ENCODE results near the gene TRPM1. TPM values are rescaled to one million over a fixed set of nuclear protein-coding genes. Genes with fewer than 3 reads are reported as not detected.
A peak's percentile ranks its signal among the peaks of the same experiment; 100 is the strongest.

TRPM1 gene
- total and polyA plus RNA-seq, 7 experiments from 2014 or later: not detected

GRCh38 chr15:31036783-31037182 is 64.7 kb downstream of the TRPM1 start:
- Mint-ChIP-seq H3K36me3 (no peaks in the 10 kb centered on the region), H3K4me3 (no peak overlapping the region), H3K27me3 (peaks cover 0 to 8% (median 4%) of the 10 kb centered on the region in 5 donors), H3K4me1 (peaks cover 0 to 5% (median 0%) of the 10 kb centered on the region in 7 donors), H3K27ac (no peak overlapping the region), H3K9me3 (no peaks in the 10 kb centered on the region)
- H3K27ac ChIP-seq (ENCODE audit: low read depth, low read length): no peak overlapping the region
- ChIA-PET POLR2A (no interaction called here), CTCF (no interaction called here)
- intact Hi-C loops (cut with micrococcal nuclease): no loop called here
- no peak overlapping the region for H3K4me3 ChIP-seq (ENCODE audit: low read length)
- no peaks in the 10 kb centered on the region for H3K4me1 ChIP-seq (ENCODE audit: control insufficient read depth in 2 of 2, insufficient read depth in 2 of 2, low read length in 2 of 2)
- DNase-seq (no peak), ATAC-seq (no peak)
- no peaks in the 10 kb centered on the region for H3K36me3 ChIP-seq (ENCODE audit: control insufficient read depth in 2 of 3, insufficient read depth in 3 of 3, low read length in 3 of 3)
- H3K9me3 ChIP-seq (ENCODE audit: control insufficient read depth in 2 of 3, low read length in 3 of 3): no peaks in the 10 kb centered on the region
- H3K27me3 ChIP-seq (ENCODE audit: control insufficient read depth in 2 of 2, insufficient read depth in 2 of 2, low read length in 2 of 2): no peaks in the 10 kb centered on the region

GRCh38 chr15:31035610-31036009 is 65.9 kb downstream of the TRPM1 start:
- Mint-ChIP-seq H3K4me3 (no peak overlapping the region), H3K4me1 (peaks cover 0 to 7% (median 0%) of the 10 kb centered on the region in 7 donors), H3K27me3 (peaks cover 0 to 13% (median 4%) of the 10 kb centered on the region in 5 donors), H3K9me3 (no peaks in the 10 kb centered on the region), H3K27ac (no peak overlapping the region), H3K36me3 (no peaks in the 10 kb centered on the region)
- Histone ChIP-seq H3K36me3 (ENCODE audit: control insufficient read depth in 2 of 3, insufficient read depth in 3 of 3, low read length in 3 of 3) (no peaks in the 10 kb centered on the region), H3K27me3 (ENCODE audit: control insufficient read depth in 2 of 2, insufficient read depth in 2 of 2, low read length in 2 of 2) (no peaks in the 10 kb centered on the region), H3K4me3 (ENCODE audit: low read length) (no peak overlapping the region), H3K27ac (ENCODE audit: low read depth, low read length) (no peak overlapping the region), H3K9me3 (ENCODE audit: control insufficient read depth in 2 of 3, low read length in 3 of 3) (no peaks in the 10 kb centered on the region), H3K4me1 (ENCODE audit: control insufficient read depth in 2 of 2, insufficient read depth in 2 of 2, low read length in 2 of 2) (no peaks in the 10 kb centered on the region)
- DNase-seq (no peak), ATAC-seq (no peak)
- ChIA-PET POLR2A (no interaction called here), CTCF (no interaction called here)
- intact Hi-C loops (cut with micrococcal nuclease): no loop called here

- H3K4me1 Mint-ChIP-seq: peaks cover 0 to 7% (median 0%) of the 10 kb centered on the region in 7 donors
- Histone ChIP-seq H3K36me3 (ENCODE audit: control insufficient read depth in 2 of 3, insufficient read depth in 3 of 3, low read length in 3 of 3) (no peaks in the 10 kb centered on the region), H3K27ac (ENCODE audit: low read depth, low read length) (no peak overlapping the region), H3K27me3 (ENCODE audit: control insufficient read depth in 2 of 2, insufficient read depth in 2 of 2, low read length in 2 of 2) (no peaks in the 10 kb centered on the region), H3K4me1 (ENCODE audit: control insufficient read depth in 2 of 2, insufficient read depth in 2 of 2, low read length in 2 of 2) (no peaks in the 10 kb centered on the region), H3K4me3 (ENCODE audit: low read length) (no peak overlapping the region), H3K9me3 (ENCODE audit: control insufficient read depth in 2 of 3, low read length in 3 of 3) (no peaks in the 10 kb centered on the region)
- H3K27me3 Mint-ChIP-seq: peaks cover 0 to 5% (median 4%) of the 10 kb centered on the region in 5 donors
- ATAC-seq: no peak
- no peak for DNase-seq
- intact Hi-C loops (cut with micrococcal nuclease): loop anchor here in 1 of 2 donors (1.0 to 5.0 kb wide), 2 partner anchors 20 to 42 kb away; partner anchors contain the start of gene MTMR10
- H3K27ac Mint-ChIP-seq: no peak overlapping the region
- no peaks in the 10 kb centered on the region for H3K36me3 Mint-ChIP-seq
- H3K4me3 Mint-ChIP-seq: no peak overlapping the region
- ChIA-PET POLR2A (no interaction called here), CTCF (no interaction called here)
- H3K9me3 Mint-ChIP-seq: no peaks in the 10 kb centered on the region
These were observed 67.4 kb downstream of the TRPM1 start for GRCh38 chr15:31034152-31034551.

- ChIA-PET POLR2A (no interaction called here), CTCF (no interaction called here)
- DNase-seq (no peak), ATAC-seq (no peak)
- intact Hi-C loops (cut with micrococcal nuclease): loop anchor here in 1 of 2 donors (5.0 kb wide), 1 partner anchor 41 kb away; the partner anchor contains the start of gene MTMR10
- Histone ChIP-seq H3K9me3 (ENCODE audit: control insufficient read depth in 2 of 3, low read length in 3 of 3) (no peaks in the 10 kb centered on the region), H3K4me1 (ENCODE audit: control insufficient read depth in 2 of 2, insufficient read depth in 2 of 2, low read length in 2 of 2) (no peaks in the 10 kb centered on the region), H3K4me3 (ENCODE audit: low read length) (no peak overlapping the region), H3K27ac (ENCODE audit: low read depth, low read length) (no peak overlapping the region), H3K27me3 (ENCODE audit: control insufficient read depth in 2 of 2, insufficient read depth in 2 of 2, low read length in 2 of 2) (no peaks in the 10 kb centered on the region), H3K36me3 (ENCODE audit: control insufficient read depth in 2 of 3, insufficient read depth in 3 of 3, low read length in 3 of 3) (no peaks in the 10 kb centered on the region)
- Mint-ChIP-seq H3K27me3 (peaks cover 0 to 15% (median 8%) of the 10 kb centered on the region in 5 donors), H3K9me3 (no peaks in the 10 kb centered on the region), H3K4me1 (peaks cover 0 to 7% (median 0%) of the 10 kb centered on the region in 7 donors), H3K4me3 (no peak overlapping the region), H3K36me3 (no peaks in the 10 kb centered on the region), H3K27ac (peak overlapping the region in 1 of 9 donors; percentile 41)
These were observed 68.6 kb downstream of the TRPM1 start for GRCh38 chr15:31032961-31033371.

GRCh38 chr15:31031471-31032067 is 70.0 kb downstream of the TRPM1 start:
- Mint-ChIP-seq H3K4me3 (no peak overlapping the region), H3K27ac (no peak overlapping the region), H3K9me3 (no peaks in the 10 kb centered on the region), H3K36me3 (no peaks in the 10 kb centered on the region), H3K4me1 (peaks cover 0 to 6% (median 0%) of the 10 kb centered on the region in 7 donors), H3K27me3 (peaks cover 0 to 26% (median 11%) of the 10 kb centered on the region in 5 donors)
- POLR2A ChIA-PET: interaction anchor here (0.6 to 0.7 kb wide), 2 partner anchors 15 to 29 kb away, joined by 3 to 5 read pairs; no protein-coding TSS in a partner anchor
- Histone ChIP-seq H3K27ac (ENCODE audit: low read depth, low read length) (no peak overlapping the region), H3K9me3 (ENCODE audit: control insufficient read depth in 2 of 3, low read length in 3 of 3) (no peaks in the 10 kb centered on the region), H3K4me3 (ENCODE audit: low read length) (no peak overlapping the region), H3K27me3 (ENCODE audit: control insufficient read depth in 2 of 2, insufficient read depth in 2 of 2, low read length in 2 of 2) (no peaks in the 10 kb centered on the region), H3K4me1 (ENCODE audit: control insufficient read depth in 2 of 2, insufficient read depth in 2 of 2, low read length in 2 of 2) (no peaks in the 10 kb centered on the region), H3K36me3 (ENCODE audit: control insufficient read depth in 2 of 3, insufficient read depth in 3 of 3, low read length in 3 of 3) (no peaks in the 10 kb centered on the region)
- CTCF ChIA-PET: no interaction called here
- ATAC-seq (peak; percentile 29), DNase-seq (no peak)
- intact Hi-C loops (cut with micrococcal nuclease): loop anchor here in 1 of 2 donors (5.0 kb wide), 1 partner anchor 39 kb away; the partner anchor contains the start of gene MTMR10

- no peaks in the 10 kb centered on the region for H3K4me1 ChIP-seq (ENCODE audit: control insufficient read depth in 2 of 2, insufficient read depth in 2 of 2, low read length in 2 of 2)
- Mint-ChIP-seq H3K36me3 (no peaks in the 10 kb centered on the region), H3K9me3 (no peaks in the 10 kb centered on the region), H3K4me3 (no peak overlapping the region), H3K27me3 (peaks cover 0 to 39% (median 13%) of the 10 kb centered on the region in 5 donors), H3K27ac (no peak overlapping the region), H3K4me1 (peaks cover 0 to 6% (median 0%) of the 10 kb centered on the region in 7 donors)
- intact Hi-C loops (cut with micrococcal nuclease): no loop called here
- no peaks in the 10 kb centered on the region for H3K36me3 ChIP-seq (ENCODE audit: control insufficient read depth in 2 of 3, insufficient read depth in 3 of 3, low read length in 3 of 3)
- H3K4me3 ChIP-seq (ENCODE audit: low read length): no peak overlapping the region
- DNase-seq: no peak
- H3K9me3 ChIP-seq (ENCODE audit: control insufficient read depth in 2 of 3, low read length in 3 of 3): no peaks in the 10 kb centered on the region
- no peak overlapping the region for H3K27ac ChIP-seq (ENCODE audit: low read depth, low read length)
- CTCF ChIA-PET: no interaction called here
- POLR2A ChIA-PET: interaction anchor here (0.7 kb wide), 1 partner anchor 162 kb away, joined by 3 read pairs; no protein-coding TSS in a partner anchor
- no peaks in the 10 kb centered on the region for H3K27me3 ChIP-seq (ENCODE audit: control insufficient read depth in 2 of 2, insufficient read depth in 2 of 2, low read length in 2 of 2)
- no peak for ATAC-seq
These were observed 73.5 kb downstream of the TRPM1 start for GRCh38 chr15:31027910-31028578.
